ENCODE data around the gene SARDH. TPM values are rescaled to one million over a fixed set of nuclear protein-coding genes. Genes with fewer than 3 reads are reported as not detected.

SARDH gene
- total RNA-seq, 1 experiment from 2014 or later: 15.7 TPM

- H3K27me3 ChIP-seq: no peaks in the 10 kb centered on the region
- H3K27ac ChIP-seq: no peak overlapping the region
- no peaks in the 10 kb centered on the region for H3K4me1 ChIP-seq
- no peak for DNase-seq
- H3K9me3 ChIP-seq (replicated peaks): no peaks in the 10 kb centered on the region
- H3K36me3 ChIP-seq: no peaks in the 10 kb centered on the region
- H3K4me3 ChIP-seq: no peak overlapping the region
Measured at GRCh38 chr9:133647765-133648469, 90.2 kb downstream of the SARDH start.

DNA sequence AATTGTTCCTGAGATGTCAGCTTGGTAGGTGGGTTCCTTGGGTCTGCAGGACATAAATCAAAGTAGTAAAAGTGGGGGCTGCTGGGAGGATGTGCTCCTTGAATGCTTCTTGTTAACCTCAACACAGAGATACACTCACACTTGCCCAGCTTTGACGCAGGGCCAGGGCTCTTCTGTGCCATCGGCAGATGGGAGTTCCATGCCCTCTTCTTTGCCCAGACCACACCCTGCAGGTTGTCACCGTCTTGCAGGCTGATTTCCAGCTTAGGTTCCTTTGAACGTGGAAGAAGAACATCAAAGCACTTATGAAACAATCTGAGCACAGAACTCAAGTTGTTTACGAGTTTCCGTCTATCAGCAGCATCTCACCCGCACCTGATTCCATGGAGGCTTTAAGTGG is 91.0 kb downstream of the SARDH start:
- DNase-seq: no peak
- Histone ChIP-seq H3K4me1 (no peaks in the 10 kb centered on the region), H3K27ac (no peak overlapping the region), H3K4me3 (no peak overlapping the region), H3K36me3 (no peaks in the 10 kb centered on the region), H3K9me3 (replicated peaks) (no peaks in the 10 kb centered on the region), H3K27me3 (no peaks in the 10 kb centered on the region)

DNA sequence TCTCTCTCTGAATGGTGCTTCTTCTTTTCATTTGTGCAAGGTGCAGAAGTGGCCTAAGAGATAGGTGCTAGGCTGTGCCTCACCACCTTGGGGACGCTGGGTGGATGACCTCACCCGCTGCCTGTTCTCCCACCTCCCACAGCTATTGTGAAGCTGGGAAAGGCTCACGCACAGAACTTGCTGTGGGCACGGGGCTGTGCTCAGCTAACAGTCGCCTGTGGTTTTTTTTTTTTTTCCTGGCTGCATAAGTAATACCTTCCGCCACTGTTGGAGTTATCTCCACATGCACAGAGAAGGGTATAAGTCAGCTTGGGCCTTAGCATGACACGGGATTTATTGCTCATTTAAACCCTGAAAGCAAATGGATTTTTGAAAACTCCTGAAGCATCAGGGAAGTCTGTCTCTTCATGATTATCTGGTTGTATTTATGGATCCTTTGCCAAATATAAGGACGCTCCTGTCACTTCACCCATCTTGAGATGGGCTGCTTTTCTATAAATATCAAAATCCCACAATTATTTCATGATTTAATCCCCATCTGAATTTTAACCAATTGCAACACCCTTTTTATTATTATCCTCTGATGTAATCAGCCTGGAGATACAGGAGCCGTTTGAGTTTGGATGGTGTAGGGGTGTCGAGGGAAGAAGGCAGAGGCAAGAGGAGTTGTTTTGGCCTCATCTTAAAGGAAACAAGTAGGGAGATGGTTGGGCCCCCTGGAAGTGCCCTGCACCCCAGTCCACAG is 93.0 kb downstream of the SARDH start:
- Histone ChIP-seq H3K36me3 (no peaks in the 10 kb centered on the region), H3K4me3 (no peak overlapping the region), H3K27ac (no peak overlapping the region), H3K4me1 (no peaks in the 10 kb centered on the region), H3K9me3 (replicated peaks) (no peaks in the 10 kb centered on the region), H3K27me3 (no peaks in the 10 kb centered on the region)
- DNase-seq: no peak

DNA sequence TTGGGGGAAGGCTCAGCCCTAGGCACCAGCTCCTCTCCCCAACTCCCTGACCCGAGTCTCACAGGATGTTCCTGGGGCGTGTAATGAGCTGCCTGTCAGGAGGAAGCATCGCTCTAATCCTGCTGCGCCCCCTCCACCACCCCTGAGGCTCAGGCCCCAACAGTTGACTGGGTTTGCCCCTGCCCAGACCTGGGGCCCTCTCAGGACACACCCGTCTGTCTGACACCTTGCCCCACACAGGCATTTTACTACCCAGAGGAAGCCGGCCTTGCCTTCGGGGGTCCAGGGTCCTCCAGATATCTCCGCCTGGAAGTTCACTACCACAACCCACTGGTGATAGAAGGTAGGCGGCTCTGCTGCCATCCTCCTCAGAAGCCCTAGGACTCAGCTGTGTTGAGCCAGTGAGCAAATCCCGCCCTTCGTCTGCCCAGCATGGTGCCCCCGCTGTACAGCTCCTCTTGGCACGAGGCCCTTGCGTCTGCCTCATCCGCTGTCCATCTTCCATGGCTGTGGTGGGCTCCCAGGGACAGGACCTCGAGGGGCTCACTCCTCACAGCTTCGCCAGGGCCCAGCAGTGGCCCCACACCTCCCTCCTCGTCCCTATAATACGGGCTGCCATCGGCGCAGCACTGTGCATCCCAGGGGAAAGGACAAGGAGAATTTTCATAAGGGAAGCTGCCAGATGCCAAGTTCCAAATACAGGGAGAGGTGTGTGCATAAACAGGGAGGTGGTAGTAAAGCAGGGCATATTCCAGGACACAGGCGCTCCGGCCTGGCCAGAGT is 94.0 kb downstream of the SARDH start:
- Histone ChIP-seq H3K36me3 (no peaks in the 10 kb centered on the region), H3K4me1 (no peaks in the 10 kb centered on the region), H3K27ac (no peak overlapping the region), H3K9me3 (replicated peaks) (no peaks in the 10 kb centered on the region), H3K4me3 (no peak overlapping the region), H3K27me3 (no peaks in the 10 kb centered on the region)
- DNase-seq: no peak

- Histone ChIP-seq H3K9me3 (replicated peaks) (no peaks in the 10 kb centered on the region), H3K4me3 (no peak overlapping the region), H3K27me3 (no peaks in the 10 kb centered on the region), H3K36me3 (no peaks in the 10 kb centered on the region), H3K4me1 (no peaks in the 10 kb centered on the region), H3K27ac (no peak overlapping the region)
- no peak for DNase-seq
Measured at GRCh38 chr9:133643362-133643755, 94.8 kb downstream of the SARDH start.

DNA sequence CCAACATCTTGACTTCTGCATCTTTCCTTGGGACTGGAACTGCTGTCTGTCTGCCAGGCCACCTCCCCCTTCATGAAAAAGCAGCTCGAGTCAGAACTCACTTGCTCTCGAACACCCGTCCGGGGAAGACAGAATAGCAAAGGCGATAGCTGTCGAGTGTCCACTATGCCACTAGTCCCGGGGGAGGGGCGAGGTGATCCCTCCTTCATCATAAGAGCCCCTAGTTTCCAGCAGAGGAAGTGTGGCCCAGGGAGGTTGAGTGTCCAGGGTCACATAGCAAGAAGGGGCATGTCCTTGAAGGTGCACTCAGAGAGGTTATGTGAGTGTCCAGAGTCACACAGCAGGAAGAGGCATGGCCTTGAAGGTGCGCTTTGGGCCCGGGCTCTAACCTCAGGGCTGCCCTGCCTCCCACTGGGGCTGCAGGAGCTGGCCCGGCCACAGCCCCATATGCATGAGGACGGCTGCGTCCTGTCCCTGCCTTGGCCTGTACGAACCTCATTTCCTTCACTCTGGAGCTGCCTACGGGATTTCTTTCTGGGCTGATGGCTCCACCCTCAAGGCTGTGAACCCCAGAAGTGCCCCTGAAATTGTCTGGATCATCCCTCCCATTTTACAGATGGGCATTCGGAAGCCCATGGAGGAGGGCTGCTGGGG is 95.3 kb downstream of the SARDH start:
- Histone ChIP-seq H3K4me3 (no peak overlapping the region), H3K27ac (no peak overlapping the region), H3K36me3 (no peaks in the 10 kb centered on the region), H3K27me3 (no peaks in the 10 kb centered on the region), H3K4me1 (no peaks in the 10 kb centered on the region; the same call in 1 of the 2 replicates), H3K9me3 (replicated peaks) (no peaks in the 10 kb centered on the region)
- DNase-seq: no peak

GRCh38 chr9:133641861-133642595 is 96.1 kb downstream of the SARDH start:
- no peak overlapping the region for H3K4me3 ChIP-seq
- H3K36me3 ChIP-seq: no peaks in the 10 kb centered on the region
- H3K27me3 ChIP-seq: no peaks in the 10 kb centered on the region
- no peak overlapping the region for H3K27ac ChIP-seq
- H3K9me3 ChIP-seq (replicated peaks): no peaks in the 10 kb centered on the region
- no peak for DNase-seq
- H3K4me1 ChIP-seq: no peaks in the 10 kb centered on the region; the same call in 1 of the 2 replicates

GRCh38 chr9:133641396-133641655 is 96.8 kb downstream of the SARDH start:
- Histone ChIP-seq H3K4me3 (no peak overlapping the region), H3K27ac (no peak overlapping the region), H3K4me1 (no peaks in the 10 kb centered on the region; the same call in 1 of the 2 replicates), H3K27me3 (no peaks in the 10 kb centered on the region), H3K36me3 (no peaks in the 10 kb centered on the region), H3K9me3 (replicated peaks) (no peaks in the 10 kb centered on the region)
- DNase-seq: no peak

GRCh38 chr9:133640580-133641395 is 97.4 kb downstream of the SARDH start:
- Histone ChIP-seq H3K27me3 (no peaks in the 10 kb centered on the region), H3K27ac (no peak overlapping the region), H3K4me3 (no peak overlapping the region), H3K9me3 (replicated peaks) (no peaks in the 10 kb centered on the region), H3K36me3 (no peaks in the 10 kb centered on the region), H3K4me1 (peaks cover 3% of the 10 kb centered on the region)
- DNase-seq: no peak

DNA sequence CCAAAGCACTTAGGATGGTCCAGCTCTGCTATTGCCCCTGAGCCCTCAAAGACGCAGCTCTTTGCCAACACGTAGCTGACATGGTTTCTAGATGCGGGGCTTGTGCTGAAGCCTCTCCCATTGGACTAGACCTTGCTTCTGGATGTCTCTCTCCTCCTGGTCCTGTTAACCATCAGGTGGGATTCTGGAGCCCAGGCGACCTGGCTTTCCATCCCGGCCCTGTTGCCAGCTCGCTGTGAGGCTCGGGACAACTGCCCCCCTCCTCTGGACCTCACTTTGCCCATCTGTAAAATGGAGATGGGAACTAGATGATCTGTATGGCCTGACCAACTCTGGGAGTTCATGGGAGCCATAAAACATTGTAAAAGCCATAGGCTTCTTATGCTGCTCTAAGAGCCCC is 98.0 kb downstream of the SARDH start:
- no peak overlapping the region for H3K27ac ChIP-seq
- H3K27me3 ChIP-seq: no peaks in the 10 kb centered on the region
- peaks cover 9% of the 10 kb centered on the region for H3K4me1 ChIP-seq

GRCh38 chr9:133639613-133640012 is 98.5 kb downstream of the SARDH start:
- no peak for DNase-seq
- H3K27me3 ChIP-seq: no peaks in the 10 kb centered on the region
- no peaks in the 10 kb centered on the region for H3K36me3 ChIP-seq
- H3K9me3 ChIP-seq (replicated peaks): no peaks in the 10 kb centered on the region
- H3K4me1 ChIP-seq: peaks cover 15% of the 10 kb centered on the region
- H3K27ac ChIP-seq: no peak overlapping the region
- no peak overlapping the region for H3K4me3 ChIP-seq

More for the DNA sequence above, 98.0 kb downstream of the SARDH start:
- no peak overlapping the region for H3K4me3 ChIP-seq
- DNase-seq: no peak
- H3K9me3 ChIP-seq (replicated peaks): no peaks in the 10 kb centered on the region
- no peaks in the 10 kb centered on the region for H3K36me3 ChIP-seq

DNA sequence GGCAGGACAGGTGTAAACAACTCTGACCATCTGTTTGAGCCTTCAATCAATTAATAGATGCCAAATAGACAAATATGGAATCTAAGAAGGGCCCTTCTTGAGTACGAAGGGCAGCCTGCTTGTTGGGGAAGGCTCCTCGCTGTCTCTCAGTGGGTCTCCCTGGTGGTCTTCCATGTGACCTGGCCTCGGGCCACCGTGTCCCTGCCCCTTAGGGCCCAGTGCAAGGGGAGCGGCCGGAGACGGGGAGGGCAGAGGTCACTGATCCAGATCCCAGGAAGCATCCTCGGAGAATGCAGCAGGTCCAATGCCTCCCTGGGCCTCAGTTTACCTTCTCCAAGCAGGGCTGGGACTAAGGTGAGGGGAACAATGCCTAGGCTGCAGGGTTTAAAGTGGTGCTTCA is 99.4 kb downstream of the SARDH start:
- H3K4me3 ChIP-seq: no peak overlapping the region
- H3K4me1 ChIP-seq: peaks cover 24% of the 10 kb centered on the region
- no peak overlapping the region for H3K27ac ChIP-seq
- H3K27me3 ChIP-seq: no peaks in the 10 kb centered on the region
- no peak for DNase-seq
- no peaks in the 10 kb centered on the region for H3K36me3 ChIP-seq
- H3K9me3 ChIP-seq (replicated peaks): no peaks in the 10 kb centered on the region

DNA sequence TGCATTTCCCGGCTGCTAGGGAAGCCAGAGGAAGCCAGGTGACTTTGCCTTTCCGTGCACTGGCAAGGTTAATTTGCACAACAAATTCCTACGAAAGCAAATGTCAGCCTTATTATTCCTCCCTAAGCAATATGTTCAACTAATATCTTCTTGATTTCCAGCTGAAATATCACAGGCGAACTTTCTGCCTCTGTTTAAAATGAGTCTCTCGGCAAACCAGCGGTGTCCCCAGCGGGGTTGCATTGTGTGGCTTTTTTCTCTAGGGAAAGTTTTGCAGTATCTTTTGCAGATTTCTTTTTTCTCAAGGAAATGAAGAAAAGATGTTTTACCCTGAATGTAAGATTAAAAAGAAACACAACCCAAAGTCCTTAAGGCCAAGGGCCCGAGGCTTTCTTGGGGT is 100.1 kb downstream of the SARDH start:
- Histone ChIP-seq H3K36me3 (no peaks in the 10 kb centered on the region), H3K4me3 (no peak overlapping the region), H3K27ac (no peak overlapping the region), H3K4me1 (peaks cover 29% of the 10 kb centered on the region), H3K27me3 (no peaks in the 10 kb centered on the region), H3K9me3 (replicated peaks) (no peaks in the 10 kb centered on the region)
- no peak for DNase-seq
